HG02852 (cell line): ENCODE data around the gene PTGIS.
A peak's percentile ranks its signal among the peaks of the same experiment; 100 is the strongest.
"Not testable (repeated sequence)": the region's sequence is repeated elsewhere in the genome, so short reads cannot be mapped to it uniquely, and the experiment has no call there.

ENCODE experiments used
- ATAC-seq: cut with Tn5 transposase; IDR thresholded peaks from one replicate; pipeline ENCODE4 v1.9.1; 2021; ENCODE audit warnings: mild to moderate bottlenecking, moderate library complexity; ENCODE audit not compliant: unreplicated experiment

Gene PTGIS

GRCh38 chr20:49567421-49568277 lies at the start of gene PTGIS:
Gene PTGIS (minus strand): TSS chr20:49568137. CDS start chr20:49568116, 21 bp downstream.
- ATAC-seq, result no peak

DNA sequence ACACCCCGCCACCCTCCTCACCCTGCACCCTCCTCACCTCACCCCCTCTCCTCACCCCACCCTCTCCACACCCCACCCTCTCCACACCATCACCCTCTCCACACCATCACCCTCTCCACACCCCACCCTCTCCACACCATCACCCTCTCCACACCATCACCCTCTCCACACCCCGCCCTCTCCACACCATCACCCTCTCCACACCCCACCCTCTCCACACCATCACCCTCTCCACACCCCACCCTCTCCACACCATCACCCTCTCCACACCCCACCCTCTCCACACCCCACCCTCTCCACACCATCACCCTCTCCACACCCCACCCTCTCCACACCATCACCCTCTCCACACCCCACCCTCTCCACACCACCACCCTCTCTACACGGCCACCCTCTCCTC lies 49.5 kb upstream of the PTGIS start:
- not testable (repeated sequence) for ATAC-seq

DNA sequence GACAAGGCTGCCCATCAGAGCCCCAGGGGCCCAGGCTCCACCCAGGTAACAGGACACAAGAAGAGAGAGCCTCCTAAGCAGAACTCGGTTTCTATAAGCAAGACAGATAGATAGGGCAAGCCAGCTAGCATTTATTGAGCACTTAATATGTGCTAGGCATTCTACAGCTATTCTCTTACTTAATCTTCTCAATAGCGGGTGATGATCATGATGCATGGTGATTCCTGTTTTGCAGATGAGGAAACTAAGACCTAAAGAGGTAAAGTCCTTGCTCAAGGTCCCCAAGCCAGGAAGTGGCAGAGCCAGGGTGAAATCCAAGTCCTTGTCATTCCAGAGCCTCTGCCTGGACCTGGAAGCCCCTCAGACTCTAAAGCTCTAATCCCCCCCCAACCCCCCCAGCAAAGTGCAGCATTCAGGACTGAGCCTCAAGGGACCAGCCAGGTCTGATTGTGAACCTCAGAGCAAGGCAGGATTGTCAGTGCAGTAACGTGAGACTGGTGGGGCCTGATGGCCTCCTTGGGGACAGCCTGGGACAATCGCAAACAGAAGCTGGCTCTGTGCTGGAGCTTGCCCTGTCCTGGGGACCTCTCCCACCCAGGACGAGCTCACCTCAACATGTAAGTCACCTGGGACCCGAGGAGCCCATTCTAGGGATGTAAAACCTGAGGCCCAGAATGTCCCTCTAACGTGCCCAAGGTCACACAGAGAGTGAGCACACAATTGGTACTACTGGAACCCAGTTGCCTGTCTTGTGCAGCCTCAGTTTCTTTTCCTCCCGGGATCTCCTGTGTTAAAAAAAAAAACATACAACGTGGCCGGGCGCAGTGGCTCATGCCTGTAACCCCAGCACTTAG lies 48.4 kb upstream of the PTGIS start:
- ATAC-seq, result no peak

GRCh38 chr20:49615401-49616153 lies 47.6 kb upstream of the PTGIS start:
- no peak for ATAC-seq

GRCh38 chr20:49615051-49615400 lies 47.1 kb upstream of the PTGIS start:
- ATAC-seq, result not testable (repeated sequence)

DNA sequence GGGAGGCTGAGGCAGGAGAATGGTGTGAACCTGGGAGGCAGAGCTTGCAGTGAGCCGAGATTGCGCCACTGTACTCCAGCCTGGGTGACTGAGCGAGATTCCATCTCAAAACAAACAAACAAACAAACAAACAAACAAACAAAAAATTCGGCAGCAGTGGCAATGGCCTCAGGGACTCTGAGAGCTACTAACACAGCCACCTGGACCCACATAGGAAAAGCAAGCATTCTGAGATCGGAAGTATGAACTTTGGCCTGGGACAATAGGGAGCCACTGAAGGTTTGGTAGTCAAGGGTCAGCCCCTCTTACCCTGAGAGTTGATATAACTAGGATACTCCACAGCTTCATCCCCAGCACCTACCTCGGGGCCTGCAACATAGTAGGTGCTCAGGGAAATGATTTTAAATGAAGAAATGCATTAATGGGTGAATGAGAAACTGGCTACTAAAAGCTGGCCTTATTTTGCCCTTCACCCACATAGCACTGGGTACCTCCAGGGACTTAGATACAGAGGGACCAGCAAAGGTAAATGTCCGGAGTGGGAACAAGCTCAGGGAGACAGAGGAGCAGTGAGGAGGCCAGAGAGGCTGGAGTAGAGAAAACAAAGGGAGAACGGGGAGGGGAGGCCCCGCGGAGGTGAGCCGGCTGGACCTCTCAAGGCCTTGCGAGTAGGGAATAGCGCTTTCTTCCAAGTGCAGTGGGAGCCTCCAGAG lies 46.6 kb upstream of the PTGIS start:
- no peak for ATAC-seq

DNA sequence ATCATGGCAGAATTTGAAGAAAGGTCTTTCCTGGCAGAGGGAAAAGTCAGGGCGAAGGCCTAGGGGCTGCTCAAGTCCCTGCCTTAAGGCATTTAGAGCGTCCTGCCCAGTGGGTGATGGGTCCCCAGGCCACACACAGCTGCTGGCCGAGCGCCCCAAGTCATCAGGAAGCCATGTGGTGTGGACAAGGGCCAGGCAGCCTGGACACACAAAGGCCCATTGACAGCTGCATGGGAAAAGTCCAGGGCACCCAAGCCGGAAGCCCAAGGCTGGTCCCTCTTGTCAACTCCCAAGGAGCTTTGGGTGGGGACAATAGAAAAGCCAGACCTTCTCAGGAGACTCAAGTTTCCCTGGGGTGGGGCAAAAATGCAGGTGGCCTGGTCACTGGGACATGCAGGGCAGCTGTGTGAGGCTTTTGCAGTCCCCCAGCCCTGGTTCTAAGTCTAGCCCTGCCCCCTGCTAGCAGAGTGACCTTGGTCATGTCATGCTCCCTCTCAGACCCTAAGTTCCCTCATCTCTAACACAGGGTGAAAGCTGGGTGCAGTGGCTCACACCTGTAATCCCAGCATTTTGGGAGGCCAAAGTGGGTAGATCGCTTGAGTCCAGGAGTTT lies 44.3 kb upstream of the PTGIS start:
- no peak for ATAC-seq

DNA sequence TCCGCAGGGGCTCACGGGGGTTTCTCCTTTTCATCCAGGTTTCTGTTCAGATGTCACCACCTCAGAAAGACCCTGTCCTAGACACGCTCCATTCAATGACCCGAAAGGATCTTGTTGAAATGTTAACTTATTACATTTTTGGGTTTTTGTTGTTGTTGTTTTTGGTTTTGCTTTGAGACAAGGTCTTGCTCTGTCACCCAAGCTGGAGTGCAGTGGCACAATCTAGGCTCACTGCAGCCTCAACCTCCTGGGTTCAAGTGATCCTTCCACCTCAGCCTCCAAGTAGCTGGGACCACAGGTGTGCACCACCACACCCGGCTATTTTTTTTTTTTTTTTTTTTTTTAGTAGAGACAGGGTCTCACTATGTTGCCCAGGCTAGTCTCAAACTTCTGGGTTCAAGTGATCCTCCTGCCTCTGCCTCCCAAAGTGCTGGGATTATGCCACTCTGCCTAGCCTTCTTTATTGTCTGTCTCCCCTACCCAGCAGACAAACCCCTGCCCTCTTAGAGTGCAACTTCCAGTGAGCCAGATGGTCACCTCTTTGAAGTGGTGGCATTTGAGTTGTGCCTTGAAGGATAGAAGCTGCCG lies 43.7 kb upstream of the PTGIS start:
- ATAC-seq, result not testable (repeated sequence)

DNA sequence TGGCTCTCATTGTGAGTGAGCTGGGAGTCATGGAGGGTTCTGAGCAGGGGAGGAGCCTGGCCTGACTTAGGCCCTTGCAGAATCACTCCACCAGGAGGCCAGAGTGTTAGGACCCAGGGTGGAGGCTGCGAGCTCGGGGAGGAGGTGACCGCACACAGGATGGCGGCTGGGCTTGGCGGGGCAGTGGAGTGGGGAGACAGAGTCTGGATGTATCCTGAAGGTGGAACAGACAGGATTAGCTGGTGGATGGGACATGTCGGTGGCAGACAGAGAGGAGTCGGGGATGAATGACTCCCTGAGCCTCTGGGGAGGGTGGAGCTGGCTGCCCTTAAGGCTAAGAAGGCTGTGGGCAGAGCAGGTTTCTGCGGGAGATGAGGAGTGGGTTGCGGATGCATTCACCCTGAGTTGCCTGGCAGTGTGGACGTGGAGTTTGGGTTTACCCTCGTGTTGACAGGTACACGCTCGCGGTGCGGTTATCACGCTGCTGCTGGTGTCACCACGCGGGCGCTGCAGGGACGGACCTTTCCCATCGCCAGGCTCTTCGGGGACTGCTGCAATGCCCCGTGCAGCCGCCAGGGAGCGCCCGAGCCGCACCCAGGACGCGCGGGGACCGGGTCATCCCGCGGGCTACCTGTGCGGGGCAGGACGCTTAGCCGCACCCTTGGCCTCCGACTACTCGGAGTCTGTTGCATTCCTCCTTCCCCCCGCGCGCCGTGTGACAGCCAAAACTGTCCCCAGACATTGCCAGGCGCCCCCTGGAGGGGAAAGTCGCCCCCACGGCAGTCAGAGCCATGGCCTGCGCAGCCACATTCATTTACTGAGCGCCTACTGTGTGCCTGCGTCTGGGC lies 43.0 kb upstream of the PTGIS start:
- ATAC-seq, result peak; percentile 45

GRCh38 chr20:49608752-49609670 lies 41.1 kb upstream of the PTGIS start:
- ATAC-seq, result no peak

GRCh38 chr20:49607568-49607967 lies 39.6 kb upstream of the PTGIS start:
- no peak for ATAC-seq

DNA sequence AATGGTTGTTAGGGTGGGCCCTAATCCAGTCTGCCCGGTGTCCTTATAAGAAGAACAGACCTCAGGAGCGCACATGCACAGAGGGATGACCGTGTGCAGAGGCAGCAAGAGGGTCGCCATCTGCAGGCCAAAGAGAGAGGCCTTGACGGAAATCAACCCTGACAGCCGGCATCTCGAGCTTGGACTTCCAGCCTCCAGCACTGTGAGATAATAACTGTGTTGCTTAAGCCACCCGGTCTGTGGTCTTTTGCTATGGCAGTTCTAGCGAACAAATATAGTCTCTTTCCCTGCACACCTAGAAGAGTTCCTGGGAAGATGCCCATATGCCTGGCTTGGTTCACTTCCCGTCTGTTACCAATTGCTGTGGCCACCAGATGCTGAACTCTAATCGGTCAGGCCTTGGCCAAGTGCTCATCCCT lies 35.3 kb upstream of the PTGIS start:
- ATAC-seq, result no peak

DNA sequence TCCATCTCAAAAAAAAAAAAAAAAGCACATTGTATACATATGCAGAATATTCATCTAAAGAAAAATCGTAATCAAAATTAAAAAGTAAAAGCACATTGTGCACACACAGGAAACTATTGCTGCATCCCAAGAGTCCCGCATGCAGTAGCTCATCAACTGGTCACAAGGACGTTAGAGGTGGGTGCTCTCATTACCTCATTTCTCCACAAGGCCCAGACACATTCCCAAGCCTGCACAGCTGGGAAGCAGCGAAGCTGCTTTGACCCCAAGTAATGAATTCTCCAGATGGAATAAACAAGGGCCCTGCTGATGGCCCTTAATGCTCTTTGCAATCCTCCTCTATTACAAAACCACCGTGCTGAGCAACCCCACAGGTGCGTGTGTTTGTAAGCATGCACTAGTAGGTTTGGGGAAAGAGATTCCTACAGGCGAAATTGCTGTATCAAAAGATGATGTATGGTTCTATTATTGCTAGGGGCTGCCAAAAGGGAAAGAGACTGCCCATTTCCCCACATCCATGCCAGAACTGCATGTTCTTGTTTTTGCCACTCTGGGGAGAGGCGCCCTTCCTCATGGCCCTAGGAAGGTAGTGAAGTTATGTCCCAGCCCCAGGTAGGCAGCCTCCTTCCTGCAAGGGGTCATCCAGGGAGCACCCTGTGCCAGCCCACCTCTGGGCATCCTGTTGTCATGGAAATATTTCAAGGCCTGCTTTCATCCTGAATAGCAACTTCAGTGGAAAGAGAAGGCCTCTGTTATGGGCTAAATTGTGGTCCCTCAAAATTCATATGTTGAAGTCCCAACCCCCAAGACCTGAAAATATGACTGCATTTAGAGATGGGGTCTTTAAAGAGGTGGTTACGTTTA lies 34.6 kb upstream of the PTGIS start:
- ATAC-seq, result no peak

- no peak for ATAC-seq
These were observed 33.4 kb upstream of the PTGIS start for GRCh38 chr20:49601153-49601924.

DNA sequence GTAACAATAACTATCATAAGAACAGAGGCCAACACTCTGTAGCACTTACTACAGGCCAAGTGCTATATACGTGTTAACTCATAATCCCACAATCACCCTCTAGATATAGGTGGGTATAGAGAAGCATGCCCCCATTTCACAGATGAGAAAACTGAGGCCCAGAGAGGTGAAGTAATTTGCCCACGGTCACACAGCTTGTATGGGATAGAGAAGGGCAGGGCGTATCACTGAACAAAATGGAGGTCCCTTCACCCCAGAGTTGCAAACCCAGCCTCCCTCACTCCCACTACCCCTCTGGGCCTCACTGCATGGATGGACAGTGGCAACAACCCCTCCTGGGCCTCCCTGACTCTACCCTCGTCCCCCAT lies 31.8 kb upstream of the PTGIS start:
- no peak for ATAC-seq

GRCh38 chr20:49597825-49598395 lies 30.0 kb upstream of the PTGIS start:
- ATAC-seq, result no peak
